Measurements from ENCODE around the gene SEC63.
"Not testable (repeated sequence)": the region's sequence is repeated elsewhere in the genome, so short reads cannot be mapped to it uniquely, and the experiment has no call there.

SEC63 gene

DNA sequence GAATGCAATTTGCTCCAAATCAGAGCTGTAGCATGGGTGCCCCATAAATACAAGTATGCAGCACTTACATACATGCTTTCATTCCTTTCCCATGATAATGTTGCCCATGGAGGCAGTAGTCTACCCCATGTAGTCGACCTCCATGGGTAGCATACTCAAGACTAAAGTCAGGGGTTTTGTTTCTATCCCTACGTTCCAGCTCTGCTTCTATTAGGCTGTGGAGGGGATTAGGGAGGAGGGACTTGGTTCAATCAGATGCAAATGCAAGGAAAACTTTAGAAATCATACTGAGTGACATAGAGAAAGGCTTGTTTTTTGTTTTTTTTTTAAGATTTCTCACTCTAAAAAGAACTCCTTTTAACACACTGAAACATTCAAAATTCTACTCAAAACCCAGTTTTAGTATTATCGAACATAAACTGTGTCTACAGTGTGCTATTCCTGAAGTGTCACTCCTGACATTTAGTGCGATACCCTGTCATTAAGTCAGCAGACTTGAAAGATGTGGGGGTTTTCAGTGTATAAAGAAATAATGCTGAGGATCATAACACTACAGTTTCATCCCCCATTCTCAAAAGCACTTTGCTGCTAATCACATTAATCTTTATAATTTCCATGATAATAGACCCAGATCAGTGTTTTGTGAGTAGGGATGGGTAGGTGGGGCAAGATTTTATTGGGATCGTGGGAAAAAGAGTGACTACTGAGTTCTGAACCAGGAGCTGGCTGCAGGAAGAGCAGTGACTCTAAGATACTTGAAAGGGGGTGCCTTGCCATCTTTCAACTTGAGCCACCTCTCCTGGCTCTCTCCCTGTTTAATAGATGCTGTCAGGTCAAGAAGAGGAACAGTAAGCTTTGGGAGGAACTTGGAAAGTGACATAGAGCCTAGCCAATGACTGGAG lies 93.5 kb downstream of the SEC63 start:
- DNase-seq (ENCODE audit: low spot score), result no peak

DNA sequence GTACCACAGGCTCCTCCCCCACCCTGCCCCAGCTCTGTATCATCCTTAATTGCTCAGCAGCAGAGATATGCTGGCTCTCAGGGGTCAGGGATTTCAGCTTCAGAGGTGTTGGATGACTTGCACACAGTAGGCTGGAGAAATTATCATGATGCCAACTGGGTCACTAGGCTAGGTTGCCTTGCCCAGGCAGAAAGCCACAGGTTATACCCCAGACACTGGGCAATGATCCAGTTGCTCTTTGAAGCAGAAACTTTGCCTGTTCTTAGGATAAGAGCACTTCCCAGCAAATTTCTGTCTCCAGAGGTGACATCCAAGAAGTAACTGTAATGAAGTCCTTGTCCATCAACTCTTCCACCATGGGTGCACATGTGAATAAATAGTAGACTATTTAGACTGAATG lies 95.6 kb downstream of the SEC63 start:
- DNase-seq (ENCODE audit: low spot score), result no peak

DNA sequence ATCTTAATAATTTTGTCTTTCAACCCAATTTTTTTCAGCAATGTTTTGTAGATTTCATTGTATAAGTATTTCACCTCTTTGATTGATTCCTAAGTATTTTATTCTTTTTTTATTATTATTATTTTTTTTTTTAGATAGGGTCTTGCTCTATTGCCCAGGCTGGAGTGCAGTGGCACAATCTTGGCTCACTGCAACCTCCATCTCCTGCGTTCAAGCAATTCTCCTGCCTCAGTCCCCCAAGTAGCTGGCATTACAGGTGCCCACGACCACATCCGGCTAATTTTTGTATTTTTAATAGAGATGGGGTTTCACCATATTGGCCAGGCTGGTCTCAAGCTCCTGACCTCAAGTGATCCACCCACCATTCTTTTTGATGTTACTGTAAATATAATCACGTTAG lies 97.0 kb downstream of the SEC63 start:
- DNase-seq (ENCODE audit: low spot score), result not testable (repeated sequence)

DNA sequence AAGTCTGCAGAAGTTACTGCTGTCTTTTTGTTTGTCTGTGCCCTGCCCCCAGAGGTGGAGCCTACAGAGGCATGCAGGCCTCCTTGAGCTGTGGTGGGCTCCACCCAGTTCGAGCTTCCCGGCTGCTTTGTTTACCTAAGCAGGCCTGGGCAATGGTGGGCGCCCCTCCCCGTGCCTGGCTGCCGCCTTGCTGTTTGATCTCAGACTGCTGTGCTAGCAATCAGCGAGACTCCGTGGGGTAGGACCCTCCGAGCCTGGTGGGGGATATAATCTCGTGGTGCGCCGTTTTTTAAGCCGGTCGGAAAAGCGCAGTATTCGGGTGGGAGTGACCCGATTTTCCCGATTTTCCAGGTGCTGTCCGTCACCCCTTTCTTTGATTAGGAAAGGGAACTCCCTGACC lies 97.9 kb downstream of the SEC63 start:
- not testable (repeated sequence) for DNase-seq (ENCODE audit: low spot score)

DNA sequence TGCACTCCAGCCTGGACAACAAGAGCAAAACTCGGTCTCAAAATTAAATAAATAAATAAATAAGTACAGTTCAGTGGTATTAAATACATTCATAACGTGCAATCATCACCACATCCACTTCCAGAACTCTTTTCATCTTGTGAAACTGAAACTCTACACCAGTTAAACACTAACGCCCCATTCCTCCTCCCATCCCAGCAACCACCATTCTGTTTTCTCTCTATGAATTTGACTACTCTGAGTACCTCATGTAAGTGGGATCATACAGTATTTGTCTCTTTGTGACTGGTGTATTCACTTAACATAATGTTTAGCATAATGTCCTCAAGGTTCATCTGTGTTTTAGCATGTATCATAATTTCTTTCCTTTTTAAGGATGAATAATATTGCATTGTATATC lies 104.8 kb downstream of the SEC63 start:
- no peak for DNase-seq (ENCODE audit: low spot score)

DNA sequence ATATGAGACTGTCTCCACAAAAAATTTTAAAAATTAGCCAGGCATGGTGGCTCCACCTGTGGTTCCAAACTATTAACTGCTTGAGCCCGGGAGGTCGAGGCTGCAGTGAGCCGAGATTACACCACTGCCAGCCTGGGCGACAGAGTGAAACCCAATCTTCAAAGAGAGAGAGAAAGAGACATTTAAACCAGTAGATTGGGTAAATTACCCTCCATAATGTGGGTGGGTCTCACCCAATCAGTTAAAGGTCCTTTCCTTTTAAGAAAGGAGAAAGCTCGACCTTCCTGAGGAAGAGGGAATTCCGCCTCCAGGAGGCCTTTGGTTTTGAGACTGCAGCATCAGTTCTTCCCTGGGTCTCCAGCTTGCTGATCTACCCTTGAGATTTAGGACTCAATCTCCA lies 108.7 kb downstream of the SEC63 start:
- no peak for DNase-seq (ENCODE audit: low spot score)

DNA sequence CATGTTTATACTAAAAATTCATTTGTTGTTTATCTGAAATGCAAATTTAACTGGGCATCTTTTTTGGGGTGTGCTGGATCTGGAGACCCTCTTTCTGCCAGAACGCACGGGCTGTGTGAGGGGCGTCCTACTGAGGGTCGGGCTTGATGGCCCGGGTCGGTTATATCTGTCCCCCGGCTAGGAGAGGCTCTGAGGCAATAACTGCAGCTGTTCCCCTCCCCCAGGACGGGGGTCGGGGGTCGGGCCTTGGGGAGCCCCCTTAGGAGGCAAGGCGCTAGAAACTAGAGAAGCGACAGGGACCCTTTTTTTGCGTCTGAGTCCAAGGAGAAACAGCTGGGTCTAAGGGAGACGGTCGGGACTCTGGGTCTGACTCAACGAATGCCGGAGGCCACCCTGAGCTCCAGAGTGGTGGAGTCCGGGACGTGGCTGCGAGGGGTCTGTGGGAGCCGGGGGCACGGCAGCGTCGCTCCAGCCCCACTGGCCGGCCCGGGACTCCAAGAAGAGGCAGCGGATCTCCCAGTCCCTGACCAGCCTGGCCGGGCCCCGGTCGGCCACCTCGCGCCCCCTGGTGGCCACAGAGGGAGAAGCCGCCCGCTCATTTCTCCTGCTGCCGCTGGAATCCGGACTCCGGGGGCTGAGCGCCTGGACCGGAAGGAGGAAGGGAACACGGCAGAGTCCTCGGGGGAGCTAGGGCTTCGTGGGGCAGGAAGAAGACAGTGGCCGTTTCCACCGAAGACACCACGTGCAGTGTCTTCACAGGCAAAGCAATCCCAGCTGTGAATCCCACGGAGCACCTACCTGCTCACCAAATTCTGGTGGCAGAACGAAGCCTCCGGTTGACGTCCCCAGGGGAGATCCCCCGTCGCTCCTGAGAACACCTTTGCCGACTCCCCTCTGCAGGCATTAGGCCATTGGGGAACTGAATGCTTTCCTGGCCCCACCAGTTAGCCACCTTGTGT lies 109.9 kb downstream of the SEC63 start:
- DNase-seq (ENCODE audit: low spot score), result peak; percentile 86

DNA sequence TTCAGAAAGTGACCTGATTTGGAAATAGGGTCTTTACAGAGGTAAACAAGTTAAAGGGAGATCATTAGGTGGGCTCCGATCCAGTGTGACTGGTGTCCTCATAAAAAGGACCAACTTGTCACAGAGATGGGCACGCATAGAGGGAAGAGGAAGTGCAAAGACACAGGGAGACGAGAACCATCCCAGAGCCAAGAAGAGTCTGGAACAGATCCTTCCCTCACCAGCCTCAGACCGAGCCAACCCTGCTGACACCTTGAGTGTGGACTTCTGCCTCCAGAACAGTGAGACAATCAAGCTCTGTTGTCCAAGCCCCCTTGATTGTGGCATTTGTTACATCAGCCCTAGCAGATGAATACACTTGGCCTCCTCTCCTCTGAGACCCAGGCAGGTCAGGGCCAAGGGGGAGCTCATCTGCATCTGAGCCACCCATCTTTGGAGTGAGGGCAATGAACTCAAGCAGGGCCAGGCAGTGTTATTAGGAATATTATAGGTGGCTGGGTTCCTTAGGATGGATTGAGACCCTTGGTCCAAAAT lies 111.7 kb downstream of the SEC63 start:
- no peak for DNase-seq (ENCODE audit: low spot score)

DNA sequence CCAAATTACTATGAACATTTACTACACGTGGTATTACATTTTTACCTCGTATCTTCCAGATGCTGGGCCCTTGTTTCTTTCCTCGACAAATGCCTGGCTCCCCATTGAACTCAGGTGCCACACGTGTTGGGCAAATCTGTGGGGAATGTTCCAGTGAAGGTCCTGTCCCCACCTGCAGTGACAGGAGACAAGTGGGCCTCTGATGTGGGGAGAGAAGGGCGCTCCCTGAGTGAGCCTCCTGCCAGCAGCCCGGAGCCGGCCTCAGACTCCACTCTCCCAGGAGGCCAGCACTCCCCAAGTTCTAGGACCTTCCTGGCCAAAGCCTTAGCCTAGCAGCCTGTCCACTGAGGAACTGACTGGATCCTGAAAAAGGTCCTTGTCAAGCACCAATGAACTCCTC lies 112.2 kb downstream of the SEC63 start:
- DNase-seq (ENCODE audit: low spot score), result no peak

DNA sequence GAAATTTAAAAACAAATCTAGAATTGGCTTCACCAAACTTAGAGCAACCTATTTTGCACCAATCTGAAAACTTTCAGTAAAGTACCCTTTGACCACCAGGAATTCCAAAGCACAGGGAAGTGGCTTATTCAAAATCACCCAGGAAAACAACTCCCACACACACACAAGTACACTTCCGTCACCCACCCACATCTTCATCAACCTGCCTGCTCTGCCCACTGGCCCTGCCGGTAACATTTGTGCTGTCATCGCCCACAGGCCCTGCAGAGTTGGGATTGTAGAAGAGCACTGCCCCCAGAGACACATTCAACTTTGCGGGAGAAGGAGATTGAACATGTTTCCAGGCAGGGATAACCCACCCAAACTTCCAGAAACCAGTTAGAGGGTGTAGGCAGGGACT lies 114.6 kb downstream of the SEC63 start:
- no peak for DNase-seq (ENCODE audit: low spot score)

DNA sequence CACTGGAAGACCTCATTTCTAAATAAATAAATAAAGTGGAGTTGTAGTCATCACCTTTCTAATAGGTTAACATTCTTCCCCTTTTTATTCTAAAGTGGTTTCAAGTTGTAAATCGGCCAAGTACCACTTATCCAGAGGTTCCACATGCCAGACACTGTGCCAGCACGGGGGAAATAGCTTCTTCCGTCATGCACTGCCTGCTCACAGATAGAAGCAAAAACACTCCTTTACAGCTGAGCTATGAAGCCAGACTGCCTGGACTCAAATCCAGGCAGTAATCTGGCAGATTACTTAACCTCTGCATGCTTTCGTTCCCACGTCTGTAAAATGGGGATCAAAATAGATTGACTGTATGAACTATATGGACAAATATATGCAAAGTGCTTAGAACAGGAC lies 116.7 kb downstream of the SEC63 start:
- no peak for DNase-seq (ENCODE audit: low spot score)

DNA sequence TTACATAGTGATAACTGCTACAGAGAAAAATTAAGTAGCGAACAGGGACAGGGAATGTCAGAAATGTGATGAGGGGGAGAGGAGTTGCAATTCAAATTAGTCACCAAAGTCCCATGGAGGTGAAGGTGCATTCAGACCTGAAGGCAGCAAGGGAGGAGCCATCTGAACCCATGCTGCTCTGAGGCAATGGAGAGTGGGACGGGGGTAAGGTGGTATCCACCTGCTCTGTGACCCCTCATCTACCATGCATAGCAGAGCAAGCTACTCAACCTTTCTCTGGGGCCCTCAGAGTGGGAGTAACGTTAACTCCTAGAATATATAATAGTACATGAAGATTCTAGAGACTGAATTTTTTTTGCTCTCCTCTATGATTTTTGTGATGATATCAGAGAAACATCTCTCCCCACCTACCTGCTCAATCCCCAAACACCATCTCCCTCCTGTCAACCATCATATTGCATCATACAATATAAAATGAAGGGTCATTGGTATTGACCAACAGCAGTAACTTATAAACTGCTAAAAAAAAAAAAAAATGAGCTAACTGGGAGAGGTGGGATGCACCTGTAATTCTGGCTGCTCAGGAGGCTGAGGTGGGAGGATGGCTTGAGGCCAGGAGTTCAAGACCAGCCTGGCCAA lies 117.3 kb downstream of the SEC63 start:
- no peak for DNase-seq (ENCODE audit: low spot score)

DNA sequence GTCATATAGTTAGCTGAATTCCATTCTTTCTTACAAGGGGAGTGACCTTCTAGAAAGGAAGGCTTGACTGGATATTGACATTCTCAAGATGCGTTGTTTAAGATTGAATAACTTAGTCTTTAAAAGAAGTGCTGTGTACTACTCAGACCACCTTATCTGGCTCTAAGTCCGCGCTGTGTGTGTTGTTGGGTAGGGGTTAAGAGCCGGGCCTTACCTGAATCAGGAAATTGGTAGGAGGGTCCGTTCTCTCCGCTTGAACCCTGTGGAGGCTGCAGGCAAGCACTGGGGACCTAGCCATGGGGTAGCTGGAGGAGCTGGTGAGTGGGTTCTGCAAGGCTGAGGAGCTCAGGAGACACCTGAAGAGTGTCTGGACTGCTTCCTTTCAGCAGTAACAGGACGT lies 124.9 kb downstream of the SEC63 start:
- no peak for DNase-seq (ENCODE audit: low spot score)

DNA sequence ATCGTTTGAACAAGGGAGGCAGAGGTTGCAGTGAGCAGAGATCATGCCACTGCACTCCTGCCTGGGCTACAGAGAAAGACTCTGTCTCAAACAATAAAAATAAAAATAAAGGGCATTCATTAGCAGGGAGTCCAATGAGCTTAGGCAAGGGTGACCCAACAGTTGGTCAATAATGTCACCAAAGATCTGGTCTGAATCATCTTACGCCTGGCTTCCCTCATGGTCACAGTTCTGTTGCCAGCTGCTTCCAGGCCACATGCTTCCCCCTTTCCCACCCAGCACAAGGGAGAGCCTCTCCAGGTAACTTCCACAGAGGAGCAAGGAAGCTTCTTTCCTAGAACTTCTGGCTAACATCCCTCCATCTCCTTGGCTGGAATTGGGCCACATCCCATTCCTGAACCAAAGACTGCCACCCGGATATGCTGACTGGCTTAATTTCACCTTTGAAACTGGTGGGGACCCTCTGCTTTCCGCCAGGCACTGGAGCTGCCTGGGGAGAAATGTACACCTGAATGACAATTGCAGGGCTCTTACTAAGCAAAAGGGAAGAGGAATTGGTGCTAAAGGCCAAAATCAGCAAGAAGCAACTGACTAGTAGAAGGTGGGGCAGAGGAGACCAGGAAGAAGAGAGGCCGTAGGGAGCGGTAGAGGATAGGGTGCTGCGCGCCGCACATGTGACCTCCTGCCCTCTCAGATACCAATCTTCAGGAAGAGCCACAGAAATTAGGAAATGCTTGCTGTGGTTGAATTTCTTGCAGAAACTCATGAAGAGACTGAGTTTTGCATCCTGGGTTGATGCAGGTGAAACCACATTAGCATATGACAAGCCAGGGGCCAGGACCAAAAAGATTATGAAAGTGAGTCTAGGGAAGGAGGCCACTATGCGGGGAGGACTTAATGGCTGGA lies 125.6 kb downstream of the SEC63 start:
- DNase-seq (ENCODE audit: low spot score), result no peak

DNA sequence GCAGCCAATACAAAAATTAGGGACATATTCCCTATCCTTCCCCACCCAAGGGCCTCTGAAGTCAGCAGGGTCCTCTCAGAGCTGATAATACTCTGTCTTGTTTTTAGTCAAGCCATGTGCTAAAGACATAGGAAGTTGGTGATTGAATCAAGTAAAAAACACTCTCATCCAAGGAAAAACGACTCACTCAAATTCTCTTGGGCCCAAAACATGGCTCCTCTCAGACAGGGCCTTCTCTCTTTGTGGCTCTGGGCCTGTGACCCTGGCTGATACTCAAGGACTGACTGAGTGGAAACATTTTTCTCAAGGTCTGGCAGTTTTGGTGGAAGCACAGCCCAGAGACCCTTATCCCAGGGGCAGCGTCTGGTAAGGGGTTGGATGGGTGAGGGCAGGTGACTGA lies 127.9 kb downstream of the SEC63 start:
- no peak for DNase-seq (ENCODE audit: low spot score)

DNA sequence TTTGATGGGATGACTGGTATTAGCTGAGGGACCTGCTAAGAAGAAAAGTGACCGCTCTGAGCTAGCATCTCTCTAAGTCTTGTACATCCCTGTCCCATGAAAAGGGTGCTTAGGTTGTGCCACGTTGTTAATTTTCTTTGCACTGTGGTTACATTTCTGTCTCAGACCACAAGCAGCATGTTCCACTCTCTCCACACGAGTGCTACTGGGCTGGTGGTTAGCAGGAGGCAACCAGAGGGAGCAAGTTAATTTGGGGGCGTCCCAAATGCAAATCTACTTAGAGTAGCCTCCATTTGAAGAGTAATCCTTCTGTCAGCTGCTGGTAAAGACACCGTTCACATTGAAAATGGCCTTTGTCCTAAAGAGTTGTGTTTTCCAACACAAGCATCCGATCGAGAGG lies 130.5 kb downstream of the SEC63 start:
- no peak for DNase-seq (ENCODE audit: low spot score)

DNA sequence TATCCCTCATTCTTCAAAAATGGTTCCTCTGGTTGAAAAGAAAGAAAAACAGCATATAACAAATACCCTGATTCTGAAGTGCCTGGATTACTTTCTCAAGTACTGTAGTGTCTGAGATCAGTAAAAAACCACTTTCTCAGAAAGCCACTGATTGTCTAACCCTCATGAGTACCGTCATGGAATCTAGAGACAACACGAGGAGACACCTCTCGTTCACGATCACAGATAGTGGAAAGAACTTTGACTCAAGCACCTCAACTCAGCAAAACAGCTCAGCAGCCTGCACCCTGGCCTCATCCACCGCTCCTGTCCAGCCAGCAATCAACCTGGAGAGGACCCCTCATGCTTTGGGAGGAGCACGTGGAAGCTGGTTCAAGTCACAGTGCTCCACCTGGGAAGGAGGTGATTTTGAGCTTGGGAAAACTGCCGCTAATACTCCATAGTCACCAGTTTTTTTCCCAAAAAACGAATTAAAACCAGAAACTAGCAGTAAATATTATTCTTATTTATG lies 134.9 kb downstream of the SEC63 start:
- no peak for DNase-seq (ENCODE audit: low spot score)

DNA sequence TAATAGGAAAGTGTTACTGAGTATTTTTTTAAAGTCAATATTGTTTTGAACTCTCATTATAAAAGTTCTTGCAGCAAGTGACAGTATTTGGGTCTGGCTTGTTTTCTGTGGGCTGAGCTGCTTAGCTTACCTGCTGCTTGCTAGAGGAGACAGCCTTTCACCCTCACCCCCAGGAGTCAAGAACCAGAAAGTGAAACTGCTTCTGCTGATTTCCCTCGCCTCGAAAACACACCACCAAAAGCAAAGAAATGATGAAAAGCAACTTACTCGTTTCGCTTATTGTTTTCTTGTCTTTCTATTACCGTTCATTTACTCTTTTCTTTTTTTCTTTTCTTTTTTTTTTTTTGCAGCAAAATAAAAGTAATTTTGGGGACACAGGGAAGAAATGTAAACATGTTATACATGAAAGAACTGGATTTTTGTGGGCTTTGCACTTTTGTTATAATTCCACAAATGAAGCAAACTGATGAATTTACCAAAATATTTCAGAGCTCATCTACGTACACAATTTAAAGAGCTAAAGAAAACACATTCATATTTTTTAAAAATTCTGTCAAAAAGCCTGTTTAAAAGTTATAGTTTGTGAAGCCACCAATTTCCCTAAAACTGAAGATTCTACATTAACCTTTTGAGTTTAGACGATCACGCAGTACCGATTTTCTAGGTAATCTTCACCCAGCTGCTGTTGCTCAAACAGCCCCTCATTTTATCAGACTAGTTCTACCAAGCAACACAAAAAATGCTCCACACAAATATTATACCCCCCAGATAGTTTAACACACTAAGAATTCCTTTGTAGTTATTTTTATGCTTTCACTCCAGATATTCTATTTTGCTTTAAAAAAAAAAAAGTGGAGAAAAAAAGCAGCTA lies 135.6 kb downstream of the SEC63 start:
- no peak for DNase-seq (ENCODE audit: low spot score)

DNA sequence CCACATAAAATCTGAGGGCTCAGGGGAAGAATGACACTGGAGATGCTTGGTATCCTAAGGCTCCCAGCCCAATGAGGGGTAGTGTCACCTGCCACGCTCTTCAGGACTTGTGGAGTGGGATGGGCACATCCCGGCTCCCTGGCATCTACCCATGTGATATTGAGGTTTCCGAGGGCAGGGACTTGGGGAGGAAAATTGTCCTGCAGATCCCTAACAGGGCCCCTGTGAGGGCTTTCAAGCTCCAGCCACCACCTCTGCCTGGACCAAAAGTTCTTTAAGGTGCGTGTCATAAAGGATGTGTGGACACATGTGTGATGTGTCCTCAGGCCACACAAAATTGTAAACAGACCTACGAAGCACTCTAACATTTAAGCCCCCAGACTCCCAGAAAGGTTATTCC lies 136.4 kb downstream of the SEC63 start:
- no peak for DNase-seq (ENCODE audit: low spot score)
